Right ventricle myocardium inferior (tissue), 1 donor: Measurements from ENCODE around the gene TTL. TPM values are rescaled to one million over a fixed set of nuclear protein-coding genes. Genes with fewer than 3 reads are reported as not detected.

Experiments used
- ATAC-seq: fragments of 200-7000 bp; cut with Tn5 transposase; one replicate; pipeline ENCODE4 v1.9.1; 2020; ENCODE audit warnings: mild to moderate bottlenecking, moderate library complexity
- DNase-seq: peaks from one replicate; pipeline ENCODE4 v3.0.0; 2021; ENCODE audit errors: missing footprints
- intact Hi-C: fragments of 100-400 bp; cut with DNase I; formaldehyde crosslinking; loops from one replicate; pipeline ENCODE4 v1.11.0; 2022
- total RNA-seq: library from RNA; stranded (reverse); fragmentation: NEBNext Ultra II Directional; extraction: Animal tissue kit (Norgen Biotek cat#: 25700); gene quantifications from one replicate; pipeline ENCODE4 v1.2.1, GENCODE V29; 2021
- donor health status: DM: no; HTN: yes; CAD: no; lungs with severe emphysema.

TTL gene
- total RNA-seq, 1 donor from 2014 or later, result 52.0 TPM

- intact Hi-C loops, result no loop called here
- no peak for DNase-seq
These were observed 18.7 kb upstream of the TTL start for GRCh38 chr2:112463256-112463655.

GRCh38 chr2:112465382-112465781, 16.6 kb upstream of the TTL start:
- ATAC-seq, result no peak
- intact Hi-C loops, result no loop called here
- DNase-seq, result no peak

More at GRCh38 chr2:112463256-112463655, 18.7 kb upstream of the TTL start:
- ATAC-seq, result no peak

- no peak for ATAC-seq
- DNase-seq, result no peak
- intact Hi-C loops, result no loop called here
These were observed 9.3 kb upstream of the TTL start for GRCh38 chr2:112472547-112473263.

- ATAC-seq, result no peak
- DNase-seq, result no peak
- intact Hi-C loops, result no loop called here
These were observed 7.0 kb upstream of the TTL start for GRCh38 chr2:112474844-112475486.

DNA sequence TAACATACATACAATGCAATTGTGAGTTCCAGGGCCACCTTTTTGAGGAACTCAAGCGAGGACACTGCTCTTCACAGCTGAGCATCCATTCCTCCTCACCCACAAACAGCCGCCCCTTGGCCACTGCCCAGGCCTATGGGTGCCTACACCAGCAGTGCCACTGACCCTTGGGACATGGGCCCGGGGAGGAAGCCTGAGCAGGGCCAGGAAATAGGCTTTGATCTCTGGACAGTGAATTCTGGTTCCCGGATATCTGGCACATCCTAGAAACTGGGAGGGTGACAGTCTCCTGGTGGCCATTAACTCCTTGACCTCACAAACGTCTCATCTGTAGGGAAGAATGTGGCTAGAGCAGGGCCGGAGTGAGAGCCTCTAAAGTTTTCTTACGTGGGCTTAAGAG, 5.5 kb upstream of the TTL start:
- DNase-seq (no peak), ATAC-seq (no peak)
- intact Hi-C loops, result no loop called here

GRCh38 chr2:112480530-112481049, 1.4 kb upstream of the TTL start:
- intact Hi-C loops, result loop anchor here (1.0 to 5.0 kb wide), 2 partner anchors 62 to 102 kb away; partner anchors contain the start of genes CHCHD5 and POLR1B

DNA sequence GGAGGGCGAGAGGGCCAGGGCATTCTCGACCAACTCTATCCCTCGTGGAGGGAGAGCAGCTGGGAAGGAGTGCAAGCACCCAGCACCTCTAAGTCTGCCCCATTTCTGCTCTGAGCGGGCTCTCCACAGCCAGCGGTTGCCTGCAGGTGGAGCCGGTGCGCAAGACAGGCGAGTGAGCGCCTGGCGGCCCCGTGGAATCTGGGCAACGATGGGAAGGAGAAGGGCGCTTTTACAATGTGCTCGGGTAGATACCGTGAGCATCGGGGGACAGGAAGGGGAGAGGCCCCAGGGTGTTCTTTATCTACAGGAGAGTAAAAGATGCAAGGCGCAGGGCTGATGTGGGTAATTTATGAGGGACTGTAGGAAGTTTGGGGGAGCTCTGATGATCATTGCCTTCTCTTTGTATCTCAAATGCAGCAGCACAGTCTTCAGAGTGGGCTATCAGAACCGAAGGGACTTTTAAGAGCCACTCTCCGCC, 867 bp upstream of the TTL start:
- intact Hi-C loops, result loop anchor here (1.0 to 5.0 kb wide), 2 partner anchors 61 to 101 kb away; partner anchors contain the start of genes CHCHD5 and POLR1B
- ATAC-seq (peak; percentile 92), DNase-seq (peak; percentile 93)

More at GRCh38 chr2:112480530-112481049, 1.4 kb upstream of the TTL start:
- no peak for DNase-seq
- ATAC-seq, result no peak

- intact Hi-C loops, result loop anchor here (5.0 kb wide), 1 partner anchor 100 kb away; the partner anchor contains the start of gene CHCHD5
These were observed 519 bp downstream of the TTL start for GRCh38 chr2:112482309-112483041.

DNA sequence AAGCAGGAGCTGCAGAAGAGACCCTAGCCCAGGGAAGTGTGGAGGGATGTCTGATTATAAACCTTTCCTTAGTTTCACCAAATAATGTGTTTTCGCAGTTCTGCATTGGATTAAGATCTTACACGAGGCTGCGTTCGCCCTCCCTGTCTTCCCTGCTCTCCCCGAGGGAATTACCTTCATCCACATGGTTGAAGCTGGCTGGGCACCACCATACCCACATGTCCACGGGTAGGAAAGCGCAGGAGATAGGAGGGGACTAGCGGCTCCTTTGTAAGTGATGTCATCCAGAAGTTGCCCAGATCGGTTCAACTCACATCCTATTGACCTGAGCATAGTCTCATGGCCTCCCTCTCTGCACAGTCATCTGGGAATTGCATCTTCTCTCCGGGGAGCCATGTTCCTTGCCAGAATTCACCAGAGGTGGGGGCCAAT, 1.1 kb downstream of the TTL start:
- ATAC-seq, result no peak
- intact Hi-C loops, result loop anchor here (5.0 kb wide), 1 partner anchor 99 kb away; the partner anchor contains the start of gene CHCHD5

More at GRCh38 chr2:112482309-112483041, 519 bp downstream of the TTL start:
- peak; percentile 83 for DNase-seq
- ATAC-seq, result no peak

DNA sequence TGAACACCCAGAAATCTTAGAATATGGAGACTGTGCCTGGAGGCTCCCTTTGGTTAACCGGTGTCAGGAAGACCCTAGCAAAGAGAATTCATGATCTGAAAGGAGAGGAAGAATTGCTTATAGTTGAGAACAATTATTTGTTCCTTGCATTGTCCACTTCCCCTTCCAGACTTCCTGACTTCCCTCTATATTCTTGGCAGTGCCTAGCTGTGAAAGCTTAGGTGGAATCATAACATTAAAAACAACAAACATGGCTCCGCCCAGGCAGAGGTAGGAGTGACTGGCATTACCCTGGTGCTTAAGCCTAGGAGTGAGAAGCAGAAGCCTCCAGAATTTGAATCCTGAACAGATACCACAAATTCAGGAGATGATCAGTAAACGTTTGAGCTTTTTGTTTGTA, 1.9 kb downstream of the TTL start:
- no peak for DNase-seq
- intact Hi-C loops, result loop anchor here (5.0 kb wide), 1 partner anchor 98 kb away; the partner anchor contains the start of gene CHCHD5

More for the DNA sequence above, 1.1 kb downstream of the TTL start:
- DNase-seq, result no peak

DNA sequence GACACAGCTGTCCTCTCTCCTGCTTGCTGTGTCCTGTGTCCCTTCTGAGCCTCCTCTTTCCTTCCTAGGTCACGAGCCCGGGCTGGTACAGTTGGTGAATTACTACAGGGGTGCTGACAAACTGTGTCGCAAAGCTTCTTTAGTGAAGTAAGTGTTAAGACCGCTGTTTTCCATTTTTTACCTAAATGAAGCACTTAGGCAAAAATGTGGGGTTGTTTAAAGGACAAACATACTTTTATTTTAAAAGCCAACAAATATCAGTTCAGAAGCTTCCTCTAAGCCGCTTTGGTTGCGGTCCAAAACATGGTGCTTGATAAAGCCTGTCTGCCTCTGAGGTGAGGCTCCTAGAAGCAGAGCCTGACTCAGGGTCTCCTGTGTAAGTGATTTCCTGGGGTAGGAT, 3.9 kb downstream of the TTL start:
- intact Hi-C loops, result no loop called here
- ATAC-seq (no peak), DNase-seq (no peak)

More for the DNA sequence above, 1.9 kb downstream of the TTL start:
- no peak for ATAC-seq

GRCh38 chr2:112486895-112487294, 4.9 kb downstream of the TTL start:
- intact Hi-C loops, result no loop called here
- ATAC-seq (no peak), DNase-seq (no peak)

GRCh38 chr2:112487444-112487961, 5.5 kb downstream of the TTL start:
- DNase-seq (no peak), ATAC-seq (no peak)
- intact Hi-C loops, result no loop called here

GRCh38 chr2:112488201-112488600, 6.2 kb downstream of the TTL start:
- intact Hi-C loops, result no loop called here
- DNase-seq (no peak), ATAC-seq (no peak)

- no peak for ATAC-seq
These were observed 10.0 kb downstream of the TTL start for GRCh38 chr2:112491946-112492345.

DNA sequence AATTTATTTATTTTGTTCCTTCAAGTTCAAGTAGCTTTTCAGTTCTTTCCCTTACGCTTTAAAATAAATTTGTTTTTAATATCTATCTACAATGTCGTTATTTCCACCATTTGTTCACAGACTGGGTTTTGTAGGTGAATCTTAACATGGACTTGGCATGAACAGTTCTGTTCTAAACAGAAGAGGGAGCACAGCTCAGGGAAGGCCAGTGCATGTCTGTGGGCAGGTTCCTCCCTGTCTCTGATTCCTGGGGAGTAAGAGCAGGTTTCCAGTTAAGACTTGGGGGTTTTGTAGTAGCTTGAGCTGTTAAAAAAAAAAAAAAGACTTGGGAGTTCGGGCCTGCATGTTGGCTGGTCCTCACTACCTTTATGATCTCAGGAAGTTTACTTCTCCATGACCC, 11.1 kb downstream of the TTL start:
- no peak for ATAC-seq
- intact Hi-C loops, result no loop called here
- no peak for DNase-seq

More at GRCh38 chr2:112491946-112492345, 10.0 kb downstream of the TTL start:
- no peak for DNase-seq
- intact Hi-C loops, result no loop called here

GRCh38 chr2:112493858-112494648, 12.1 kb downstream of the TTL start:
- ATAC-seq (peak; percentile 48), DNase-seq (no peak)
- intact Hi-C loops, result no loop called here

DNA sequence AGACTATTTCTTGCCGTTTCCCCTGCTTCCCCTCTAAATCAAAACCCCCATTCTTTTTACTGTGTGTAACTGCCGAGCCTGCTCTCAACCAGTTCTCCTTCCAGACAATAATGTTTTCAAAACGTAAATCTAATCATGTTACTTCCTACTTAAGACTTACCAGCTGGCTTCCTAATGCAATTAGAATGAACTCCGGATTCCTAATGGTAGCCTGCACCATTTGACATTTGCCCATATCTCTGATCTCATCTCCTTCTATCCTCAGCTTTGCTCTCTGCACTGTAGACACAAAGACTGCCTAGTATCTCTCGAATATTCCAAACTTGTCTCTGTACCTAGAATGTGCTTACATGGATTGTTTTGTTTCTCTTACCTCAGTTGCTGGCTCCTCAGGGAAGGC, 12.9 kb downstream of the TTL start:
- DNase-seq (no peak), ATAC-seq (no peak)
- intact Hi-C loops, result no loop called here
